GM12875 (cell line): ENCODE results near the gene DRG2.

ENCODE experiments used
- H3K4me3 ChIP-seq: one replicate; pipeline ENCODE4 v1.5.1; 2011; ENCODE audit warnings: low read depth, low read length, control low read depth
- TF ChIP-seq, protein P1 (sequence below): IDR thresholded peaks from 2 replicates; pipeline ENCODE4 v1.5.1; 2011; ENCODE audit warnings: low read depth, mild to moderate bottlenecking, control low read depth, inconsistent platforms, low read length, moderate library complexity, borderline replicate concordance; ENCODE audit not compliant: insufficient read depth

The DRG2 gene

DNA sequence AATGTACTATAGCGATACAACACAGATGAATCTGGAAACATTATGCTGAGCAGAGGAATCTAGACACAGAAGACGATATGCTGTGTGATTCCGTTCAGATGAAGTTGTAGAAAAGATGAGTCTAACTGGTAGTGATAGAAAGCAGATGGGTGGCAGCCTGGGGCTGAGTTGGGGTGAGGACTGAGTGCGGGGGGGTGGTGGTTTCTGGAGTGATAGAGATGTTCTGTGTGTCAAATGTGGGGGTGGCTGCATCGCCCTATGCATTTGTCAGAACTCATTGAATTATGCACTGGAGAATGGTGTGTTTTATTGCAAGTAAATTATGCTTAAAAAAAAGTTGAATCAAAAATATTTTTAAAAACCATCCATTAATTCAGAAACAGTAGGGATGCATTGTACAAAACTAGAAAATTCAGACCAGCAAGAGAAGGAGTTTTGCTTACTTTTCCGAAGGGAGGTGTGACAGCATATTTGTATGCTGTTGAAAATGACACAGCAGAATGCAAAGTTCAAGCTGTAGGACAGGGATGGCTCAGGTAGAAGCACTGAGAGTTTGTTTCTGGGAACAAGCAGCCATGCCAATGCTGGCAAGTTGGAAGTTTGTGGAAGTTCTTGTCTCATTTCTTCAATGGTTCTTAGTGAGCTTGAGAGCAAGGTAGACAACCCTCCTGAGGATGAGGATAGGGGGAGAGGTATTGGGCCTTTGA lies 13.0 kb upstream of the DRG2 start:
- H3K4me3 ChIP-seq: no peak overlapping the region
- TF ChIP-seq, protein P1, sequence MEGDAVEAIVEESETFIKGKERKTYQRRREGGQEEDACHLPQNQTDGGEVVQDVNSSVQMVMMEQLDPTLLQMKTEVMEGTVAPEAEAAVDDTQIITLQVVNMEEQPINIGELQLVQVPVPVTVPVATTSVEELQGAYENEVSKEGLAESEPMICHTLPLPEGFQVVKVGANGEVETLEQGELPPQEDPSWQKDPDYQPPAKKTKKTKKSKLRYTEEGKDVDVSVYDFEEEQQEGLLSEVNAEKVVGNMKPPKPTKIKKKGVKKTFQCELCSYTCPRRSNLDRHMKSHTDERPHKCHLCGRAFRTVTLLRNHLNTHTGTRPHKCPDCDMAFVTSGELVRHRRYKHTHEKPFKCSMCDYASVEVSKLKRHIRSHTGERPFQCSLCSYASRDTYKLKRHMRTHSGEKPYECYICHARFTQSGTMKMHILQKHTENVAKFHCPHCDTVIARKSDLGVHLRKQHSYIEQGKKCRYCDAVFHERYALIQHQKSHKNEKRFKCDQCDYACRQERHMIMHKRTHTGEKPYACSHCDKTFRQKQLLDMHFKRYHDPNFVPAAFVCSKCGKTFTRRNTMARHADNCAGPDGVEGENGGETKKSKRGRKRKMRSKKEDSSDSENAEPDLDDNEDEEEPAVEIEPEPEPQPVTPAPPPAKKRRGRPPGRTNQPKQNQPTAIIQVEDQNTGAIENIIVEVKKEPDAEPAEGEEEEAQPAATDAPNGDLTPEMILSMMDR: no peak

DNA sequence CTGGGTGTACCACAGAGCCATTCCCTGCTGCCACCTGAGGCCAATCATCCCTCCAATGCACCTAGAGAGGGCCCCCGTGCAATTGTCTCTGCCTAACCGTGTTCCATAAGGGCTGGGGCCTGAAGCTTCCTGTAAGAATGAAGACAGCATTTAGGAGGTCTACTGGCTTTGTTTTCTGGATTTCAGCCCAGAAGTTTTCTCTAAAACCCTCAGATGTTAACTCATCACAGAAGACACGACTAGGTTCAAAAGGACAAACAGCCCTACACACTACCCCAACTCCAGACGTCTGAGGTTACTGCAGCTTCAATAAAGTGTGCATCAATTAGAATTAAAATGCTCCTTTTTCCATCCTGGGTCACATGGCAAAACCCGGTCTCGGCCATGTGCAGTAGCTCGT lies 10.8 kb upstream of the DRG2 start:
- H3K4me3 ChIP-seq: no peak overlapping the region
- TF ChIP-seq, protein P1: no peak

DNA sequence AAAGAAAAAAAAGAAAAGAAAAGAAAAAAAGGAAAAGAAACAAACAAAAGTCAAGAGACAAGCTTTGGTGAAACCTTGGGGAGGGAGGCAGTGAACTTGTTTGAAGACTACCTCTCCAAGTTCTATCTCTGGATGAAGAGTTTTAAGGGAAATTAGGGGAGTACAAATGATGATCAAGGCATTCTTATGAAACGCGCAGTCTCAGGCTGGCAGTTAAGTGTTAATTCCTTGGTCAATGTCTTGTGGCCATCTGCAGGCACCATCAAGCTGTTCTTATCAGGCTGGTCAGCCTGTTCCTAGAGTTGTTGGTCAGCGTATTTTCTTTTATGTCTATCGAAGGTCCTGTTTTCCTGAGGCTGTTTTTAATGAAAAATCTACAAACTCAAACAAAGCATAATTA lies 8.2 kb upstream of the DRG2 start:
- TF ChIP-seq, protein P1: no peak
- no peak overlapping the region for H3K4me3 ChIP-seq

DNA sequence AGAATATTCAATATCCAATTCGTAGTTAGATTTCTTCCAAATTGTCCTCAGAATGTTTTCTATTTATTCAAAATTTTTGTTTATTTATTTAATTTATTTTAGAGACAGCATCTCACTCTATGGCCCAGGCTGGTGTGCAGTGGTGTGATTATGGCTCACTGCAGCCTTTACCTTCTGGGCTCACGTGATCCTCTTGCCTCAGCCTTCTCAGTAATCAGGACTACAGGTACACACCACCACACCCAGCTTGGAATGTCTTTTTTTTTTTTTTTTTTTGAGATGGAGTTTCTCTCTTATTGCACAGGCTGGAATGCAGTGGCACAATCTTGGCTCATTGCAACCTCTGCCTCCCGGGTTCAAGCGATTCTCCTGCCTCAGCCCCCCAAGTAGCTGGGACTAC lies 3.5 kb upstream of the DRG2 start:
- TF ChIP-seq, protein P1: no peak
- no peak overlapping the region for H3K4me3 ChIP-seq

DNA sequence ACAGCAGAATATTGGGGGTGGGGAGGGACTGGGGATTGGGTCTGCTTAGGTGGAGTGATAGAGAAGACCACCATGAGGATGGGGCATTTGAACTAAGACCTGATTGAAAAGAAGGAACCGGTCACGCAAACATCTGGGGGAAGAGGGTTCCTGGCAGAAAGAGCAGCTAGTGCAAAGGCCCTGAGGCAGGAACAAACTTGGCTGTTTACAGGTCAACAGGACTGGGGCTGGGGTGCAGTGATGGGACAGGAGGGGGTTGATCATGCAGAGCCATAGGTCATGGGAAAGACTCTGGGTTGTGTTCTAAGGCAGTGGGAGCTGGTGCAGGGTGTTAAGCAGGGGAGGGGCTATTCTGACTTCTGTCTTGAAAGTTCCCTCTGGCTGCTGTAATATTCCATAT lies 1.9 kb downstream of the DRG2 start:
- no peak overlapping the region for H3K4me3 ChIP-seq

DNA sequence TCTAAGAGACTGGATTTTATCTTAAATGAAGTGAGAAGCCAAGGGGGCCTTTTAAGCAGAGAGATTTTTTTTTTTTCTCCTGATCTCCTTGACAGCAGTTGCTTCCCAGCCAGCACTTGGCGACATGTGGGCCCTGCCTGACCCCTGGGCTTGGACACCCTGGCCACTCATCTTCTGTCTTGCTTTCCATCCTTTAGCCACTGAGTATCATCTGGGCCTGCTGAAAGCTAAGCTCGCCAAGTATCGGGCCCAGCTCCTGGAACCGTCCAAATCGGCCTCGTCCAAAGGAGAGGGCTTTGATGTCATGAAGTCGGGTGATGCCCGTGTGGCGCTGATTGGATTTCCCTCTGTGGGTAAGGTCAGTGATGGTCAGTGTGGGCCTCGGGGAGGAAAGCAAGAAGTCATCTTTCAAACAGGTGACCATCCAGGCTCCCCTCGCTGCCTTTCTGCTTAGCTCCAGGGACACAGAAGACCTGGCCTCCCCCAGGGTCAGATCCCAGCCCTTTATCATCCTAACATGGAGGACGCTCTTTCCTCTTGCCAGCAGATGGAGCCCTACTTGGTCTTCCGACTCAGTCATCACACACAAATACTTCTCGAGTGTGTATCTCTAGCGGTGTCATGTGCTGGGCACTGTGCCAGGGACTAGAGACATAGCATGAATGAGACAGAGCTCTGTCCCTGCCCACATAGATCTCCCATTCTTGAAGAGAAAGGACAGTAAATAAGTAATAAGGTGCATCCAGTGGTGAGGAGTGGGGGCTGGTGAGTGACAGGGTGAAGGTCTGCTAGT lies 6.1 kb downstream of the DRG2 start:
- H3K4me3 ChIP-seq: no peak overlapping the region
- TF ChIP-seq, protein P1: peak; percentile 18; the same call in 1 of the 2 replicates

More for the DNA sequence above, 1.9 kb downstream of the DRG2 start:
- TF ChIP-seq, protein P1: no peak

DNA sequence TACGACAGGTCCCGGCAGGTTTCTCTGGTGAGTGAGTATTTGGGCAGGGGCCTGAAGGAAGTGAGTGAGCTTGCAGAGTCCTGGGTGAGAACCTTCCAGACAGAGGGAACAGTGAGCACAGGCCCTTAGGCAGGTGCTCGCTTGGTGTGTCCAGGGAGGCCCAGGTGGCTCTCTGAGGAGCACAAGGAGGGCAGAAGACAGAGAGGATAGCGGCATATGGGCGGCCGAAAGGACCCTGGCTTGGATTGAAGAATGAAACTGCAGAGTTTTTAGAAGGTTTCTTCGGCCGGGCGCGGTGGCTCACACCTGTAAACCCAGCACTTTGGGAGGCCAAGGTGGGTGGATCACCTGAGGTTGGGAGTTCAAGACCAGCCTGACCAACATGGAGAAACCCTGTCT lies 6.7 kb downstream of the DRG2 start:
- TF ChIP-seq, protein P1: no peak
- H3K4me3 ChIP-seq: no peak overlapping the region
